Pulmonary artery endothelial cell (primary cell): ENCODE measurements around the gene ZNF221. TPM values are rescaled to one million over a fixed set of nuclear protein-coding genes. Genes with fewer than 3 reads are reported as not detected.

Experiments
- DNase-seq: peaks from one replicate; pipeline ENCODE4 v3.0.0-alpha.2; 2011; ENCODE audit warnings: low read depth, low spot score
- total RNA-seq: library from RNA; depleted of rRNA; stranded (reverse); fragments of >200 nt; gene quantifications from 2 replicates; pipeline ENCODE4 v1.2.3, GENCODE V29; 2014

Gene ZNF221
- total RNA-seq, 1 donor from 2014 or later: 3.6 TPM

DNA sequence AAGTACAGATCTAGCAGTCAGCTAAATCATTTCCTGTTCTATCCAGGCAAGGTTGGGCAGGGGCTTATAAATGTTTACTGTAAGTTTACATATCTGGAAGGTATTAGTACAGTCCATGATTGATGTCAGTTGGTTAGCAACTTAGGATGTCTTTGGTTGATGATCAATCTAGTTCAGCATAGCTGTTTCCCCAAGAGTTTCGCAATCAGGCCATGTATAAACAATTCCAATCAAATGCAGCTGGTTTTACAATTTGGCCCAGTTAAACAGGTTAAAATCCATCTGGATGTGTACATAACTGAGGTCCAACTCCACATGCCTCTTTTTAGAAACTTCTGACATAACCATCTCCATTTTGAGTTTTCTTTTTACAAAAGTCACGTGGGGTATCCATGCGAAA is 6.9 kb downstream of the ZNF221 start:
- DNase-seq: no peak

DNA sequence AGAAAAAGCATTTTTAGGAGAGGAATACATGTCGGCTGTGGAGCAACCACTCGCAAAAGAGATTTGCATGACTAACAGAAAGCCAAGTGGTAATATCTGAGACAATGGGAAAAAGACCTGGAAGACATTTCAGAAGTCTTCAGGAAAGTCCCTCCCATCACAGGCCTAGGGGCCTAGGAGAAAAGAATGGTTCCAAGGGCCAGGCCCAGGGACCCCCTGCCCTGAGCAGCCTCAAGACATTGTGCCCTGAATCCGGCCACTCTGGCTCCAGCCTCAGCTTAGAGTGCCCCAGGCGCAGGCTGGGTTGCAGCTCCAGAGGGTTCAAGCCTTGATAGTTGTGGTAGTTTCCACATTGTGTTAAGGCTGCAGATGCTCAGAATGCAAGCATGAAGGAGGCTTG is 9.4 kb downstream of the ZNF221 start:
- DNase-seq: no peak

DNA sequence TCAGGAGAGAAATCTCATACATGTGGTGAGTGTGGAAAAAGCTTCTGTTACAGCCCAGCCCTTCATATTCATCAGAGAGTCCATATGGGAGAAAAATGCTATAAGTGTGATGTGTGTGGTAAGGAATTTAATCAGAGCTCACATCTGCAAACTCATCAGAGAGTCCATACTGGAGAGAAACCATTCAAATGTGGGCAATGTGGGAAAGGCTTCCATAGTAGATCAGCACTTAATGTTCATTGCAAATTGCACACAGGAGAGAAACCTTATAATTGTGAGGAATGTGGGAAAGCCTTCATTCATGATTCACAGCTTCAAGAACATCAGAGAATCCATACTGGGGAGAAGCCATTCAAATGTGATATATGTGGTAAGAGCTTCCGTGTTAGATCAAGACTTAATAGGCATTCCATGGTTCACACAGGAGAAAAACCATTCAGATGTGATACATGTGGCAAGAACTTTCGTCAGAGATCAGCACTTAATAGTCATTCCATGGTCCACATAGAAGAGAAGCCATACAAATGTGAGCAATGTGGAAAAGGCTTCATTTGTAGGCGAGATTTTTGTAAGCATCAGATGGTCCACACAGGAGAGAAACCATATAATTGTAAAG is 15.2 kb downstream of the ZNF221 start:
- no peak for DNase-seq

DNA sequence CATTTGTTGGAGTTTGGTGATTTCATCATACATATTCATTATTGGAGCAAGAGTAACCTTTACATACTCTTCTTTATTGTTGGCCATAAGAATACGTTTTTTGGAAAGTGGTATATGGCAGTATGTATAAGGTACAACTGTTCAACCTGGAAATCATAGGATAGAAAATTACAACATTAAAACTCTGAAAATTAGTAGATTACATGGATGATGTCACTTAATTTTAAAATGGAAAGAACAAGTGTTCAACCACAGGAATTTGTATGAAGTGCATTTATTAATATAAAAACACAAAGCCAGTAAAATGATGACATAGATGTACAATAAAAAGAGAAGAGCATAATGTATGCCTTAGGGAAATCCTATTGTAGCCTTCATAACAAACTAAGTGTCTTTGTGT is 25.7 kb downstream of the ZNF221 start:
- no peak for DNase-seq

DNA sequence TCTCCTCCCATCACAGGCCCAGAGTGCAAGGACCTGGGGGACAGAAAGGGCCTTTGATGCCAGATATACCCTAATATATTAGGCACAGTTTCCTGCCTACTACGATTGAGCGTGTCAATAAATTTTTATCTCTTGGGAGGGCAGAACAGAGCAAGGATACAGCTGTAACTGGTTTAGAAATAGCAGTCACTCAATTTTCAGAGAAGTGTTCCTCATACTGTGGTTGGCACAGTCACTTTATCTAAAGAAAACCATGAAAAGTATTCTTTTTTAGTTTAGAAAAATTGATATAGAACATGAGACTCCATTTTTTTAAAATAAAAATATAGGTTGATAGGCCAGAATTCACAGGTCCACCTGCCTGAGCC is 32.5 kb downstream of the ZNF221 start:
- DNase-seq: no peak

DNA sequence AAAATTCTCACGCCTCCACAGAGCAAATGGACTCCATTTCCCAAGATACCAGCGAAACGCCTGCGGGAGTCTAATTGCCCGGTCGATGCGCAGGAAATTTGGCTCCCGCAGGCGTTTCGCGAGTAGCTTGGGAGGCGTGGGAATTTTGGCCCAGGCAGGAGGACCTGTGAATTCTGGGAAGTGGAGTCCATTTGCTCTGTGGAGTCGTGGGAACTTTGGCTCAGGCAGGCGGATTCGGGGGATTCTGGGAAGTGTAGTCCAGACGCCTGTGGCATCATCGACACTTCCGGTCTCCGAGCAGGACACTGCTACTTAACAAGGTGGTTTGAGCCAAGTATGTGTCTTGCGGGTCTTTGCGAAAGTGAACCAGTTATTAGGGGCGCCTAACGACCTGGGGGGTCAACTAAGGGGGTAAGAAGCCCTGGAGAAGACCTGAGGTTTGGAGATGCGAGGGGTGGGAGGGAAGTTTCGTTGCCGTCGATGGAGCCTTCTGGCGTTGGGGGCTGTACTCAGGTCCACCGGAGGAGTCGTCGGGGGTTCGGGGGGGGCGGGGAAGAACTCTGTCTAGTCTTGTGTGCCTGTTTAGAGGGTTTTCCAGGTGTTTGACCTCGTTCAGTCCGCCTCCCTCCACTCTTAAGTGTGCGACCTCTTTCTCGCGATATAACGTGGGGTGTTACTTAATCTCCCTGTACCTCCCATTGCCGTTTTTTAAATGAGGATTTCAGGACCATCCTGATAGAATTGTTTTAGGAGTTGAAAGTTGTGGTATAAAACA is 33.1 kb downstream of the ZNF221 start, which contains the start of gene ZNF155:
Gene ZNF155, plus strand, starts transcription at position 277 of the 775 bp plus-strand sequence. CDS start 4,356 bp downstream, outside the sequence.
- peak; percentile 87 for DNase-seq

DNA sequence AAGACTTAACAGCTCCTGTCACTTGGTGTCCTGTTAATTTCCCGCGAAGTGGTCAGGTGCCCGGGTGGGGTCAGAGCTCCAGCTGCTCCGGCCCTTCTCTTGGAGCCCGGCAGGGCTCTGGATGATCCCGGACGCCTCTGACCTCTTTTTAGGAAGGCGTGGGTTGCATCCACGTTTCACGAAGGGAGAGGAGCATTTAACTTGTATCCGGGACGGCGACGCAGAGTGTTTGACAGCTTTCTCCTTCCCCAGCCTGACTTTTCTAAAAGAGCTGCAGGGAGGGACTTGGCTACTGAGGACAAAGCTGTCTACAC is 33.6 kb downstream of the ZNF221 start:
- no peak for DNase-seq

DNA sequence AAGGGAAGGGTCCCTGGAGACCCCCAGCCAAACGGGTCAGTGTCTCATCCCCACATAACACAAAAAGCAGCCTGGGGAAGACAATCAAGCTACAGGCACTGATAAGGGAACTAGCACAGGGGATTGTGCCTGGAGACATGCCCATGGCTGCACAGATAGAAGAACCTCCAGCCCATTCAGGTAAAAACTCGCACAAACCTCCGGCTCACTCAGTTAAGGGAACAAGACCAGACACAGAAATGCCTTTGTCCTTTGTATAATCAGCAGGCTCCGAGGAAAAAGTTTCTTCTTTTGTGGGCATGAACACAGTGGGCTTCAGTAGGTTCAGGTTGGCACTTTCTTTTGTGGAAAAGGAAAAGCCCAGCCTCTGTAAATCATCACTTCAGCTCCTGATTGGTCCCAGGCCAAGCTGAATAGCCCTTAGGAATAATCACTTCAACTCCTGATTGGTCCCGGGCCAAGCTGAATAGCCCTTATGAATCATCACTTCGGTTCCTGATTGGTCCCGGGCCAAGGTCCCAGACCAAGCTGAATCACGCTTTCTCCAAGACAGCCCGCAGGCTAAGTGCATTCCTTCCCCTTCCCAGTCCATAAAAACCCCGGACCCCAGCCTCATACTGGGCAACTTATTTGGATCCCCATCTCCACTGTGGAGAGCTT is 46.7 kb downstream of the ZNF221 start:
- no peak for DNase-seq

DNA sequence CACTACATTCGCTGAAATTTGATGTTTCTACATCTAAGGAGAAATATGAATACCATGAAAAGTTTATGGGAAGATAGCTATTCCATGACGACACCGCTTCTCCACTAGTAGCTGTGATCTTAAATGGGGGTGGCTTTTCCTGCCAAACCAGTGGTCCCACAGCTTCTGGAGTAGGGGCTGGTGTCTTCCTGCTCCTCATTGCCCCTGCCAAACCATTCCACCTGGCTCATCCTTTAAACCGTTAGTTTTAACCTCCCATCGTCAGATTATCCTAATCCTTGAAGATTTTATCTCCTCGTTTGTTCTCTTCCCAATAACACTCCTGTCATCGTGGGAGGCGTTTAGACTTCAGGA is 51.2 kb downstream of the ZNF221 start:
- DNase-seq: no peak

DNA sequence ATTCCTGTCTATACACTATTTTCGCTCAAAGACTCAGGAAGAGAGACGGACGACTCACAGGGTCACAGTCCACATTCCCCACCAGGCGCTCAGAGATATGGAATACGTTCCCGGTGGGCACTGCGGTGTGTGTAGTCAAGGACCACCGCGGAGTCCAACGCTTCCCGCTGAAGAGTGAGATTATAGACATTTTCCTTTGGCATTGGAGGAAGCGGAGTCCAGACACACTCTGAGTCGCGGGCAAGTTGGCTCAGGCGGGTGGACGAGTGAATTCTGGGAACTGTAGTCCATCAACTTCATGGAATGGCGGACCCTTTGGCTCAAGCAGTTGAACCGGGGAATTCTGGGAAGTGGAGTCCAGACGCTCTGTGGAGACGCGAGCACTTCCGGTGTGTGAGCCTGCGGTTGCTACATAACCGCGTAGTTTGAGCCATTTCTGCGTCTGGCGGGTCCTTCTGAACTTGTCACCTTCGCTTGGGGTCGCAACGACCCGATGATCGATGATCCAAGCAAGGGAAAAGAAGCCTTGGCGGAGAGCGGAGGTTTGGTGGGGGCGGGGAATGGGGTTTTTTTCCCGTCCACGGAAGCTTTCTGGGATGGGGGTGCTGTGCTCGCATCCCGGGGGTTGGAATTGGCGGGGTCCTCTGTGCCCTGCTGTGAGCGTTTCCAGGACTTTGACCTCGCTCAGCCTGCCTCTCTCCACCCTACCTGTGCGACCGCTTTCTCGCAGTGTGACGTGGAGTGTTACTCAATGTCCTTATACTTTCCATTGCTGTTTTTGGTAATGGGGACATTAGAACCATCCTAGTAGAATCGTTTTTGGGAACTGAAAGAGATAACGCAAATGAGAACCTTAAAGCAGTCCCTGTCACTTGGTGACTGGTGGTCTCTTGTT is 51.8 kb downstream of the ZNF221 start, which contains the start of gene ZNF230:
Gene ZNF230, plus strand, starts transcription at position 392 of the 895 bp plus-strand sequence. CDS start 4,122 bp downstream, outside the sequence.
- peak; percentile 87 for DNase-seq

DNA sequence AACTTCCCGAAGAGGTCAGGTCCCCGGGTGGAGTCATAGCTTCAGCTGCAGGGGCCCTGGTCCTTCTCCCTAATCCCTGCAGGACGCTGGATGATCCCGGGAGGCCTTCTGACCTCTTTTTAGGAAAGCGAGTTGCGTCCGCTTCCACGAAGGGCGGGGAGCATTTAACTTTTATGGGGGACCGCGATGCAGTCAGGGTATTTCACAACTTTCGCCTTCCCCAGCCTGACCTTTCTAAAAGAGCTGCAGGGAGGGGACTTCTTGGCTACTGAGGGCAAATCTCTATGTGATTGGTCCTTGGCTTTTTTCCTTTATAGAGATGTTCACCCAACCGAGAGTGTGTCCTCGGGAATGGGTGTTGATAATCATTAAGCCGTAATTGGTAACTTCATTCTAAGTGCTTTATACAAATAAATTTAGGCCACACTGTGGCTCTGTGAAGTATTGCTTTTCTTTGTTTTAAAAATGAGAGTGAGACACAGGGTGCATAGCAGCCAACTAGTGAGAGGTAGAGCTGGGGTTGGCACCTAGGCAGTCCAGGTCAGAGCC is 52.5 kb downstream of the ZNF221 start:
- DNase-seq: no peak

DNA sequence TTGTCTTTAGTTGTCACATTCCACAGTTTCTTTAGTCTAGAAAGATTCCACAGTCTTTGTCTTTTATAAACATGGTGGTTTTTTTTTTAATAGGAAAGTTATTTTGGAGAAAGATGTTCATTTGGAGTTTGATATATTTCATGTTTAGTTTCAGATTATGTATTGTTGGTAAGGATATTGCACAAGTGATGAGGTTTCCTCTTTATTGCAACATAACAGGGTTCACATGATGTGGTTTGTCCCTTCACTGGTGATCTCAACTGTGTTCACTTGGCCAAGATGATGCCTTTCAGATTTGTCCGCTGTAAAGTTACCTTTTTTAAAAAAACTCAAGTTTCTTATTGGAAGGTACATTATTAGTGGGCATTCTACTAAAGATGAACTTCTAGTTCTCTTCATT is 54.9 kb downstream of the ZNF221 start:
- no peak for DNase-seq

DNA sequence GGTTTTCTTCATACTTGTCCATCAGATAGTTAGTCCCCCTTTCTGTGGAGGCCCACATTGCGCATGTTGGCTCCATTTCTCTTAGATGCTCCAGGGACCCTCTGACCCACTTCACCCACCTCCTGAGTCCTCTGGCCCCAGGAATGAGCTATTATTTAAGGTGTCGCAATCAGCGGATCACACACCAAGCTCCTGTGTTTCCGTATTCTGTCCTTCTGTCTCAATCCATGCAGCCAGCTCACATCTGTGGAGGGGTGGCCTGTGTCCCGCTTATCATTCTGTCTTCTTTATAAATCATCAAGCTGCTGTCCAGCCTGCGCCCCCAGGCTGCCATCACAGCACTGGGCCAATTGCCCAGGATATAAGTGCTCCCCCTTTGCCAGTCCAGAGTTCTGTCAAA is 56.4 kb downstream of the ZNF221 start:
- no peak for DNase-seq

DNA sequence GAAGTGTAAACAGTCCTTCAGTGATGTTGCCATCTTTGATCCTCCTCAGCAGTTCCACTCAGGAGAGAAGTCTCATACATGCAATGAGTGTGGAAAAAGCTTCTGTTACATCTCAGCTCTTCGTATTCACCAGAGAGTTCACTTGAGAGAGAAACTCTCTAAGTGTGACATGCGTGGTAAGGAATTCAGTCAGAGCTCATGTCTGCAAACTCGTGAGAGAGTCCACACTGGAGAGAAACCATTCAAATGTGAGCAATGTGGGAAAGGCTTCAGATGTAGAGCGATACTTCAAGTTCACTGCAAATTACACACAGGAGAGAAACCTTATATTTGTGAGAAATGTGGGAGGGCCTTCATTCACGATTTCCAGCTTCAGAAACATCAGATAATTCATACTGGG is 59.4 kb downstream of the ZNF221 start:
- DNase-seq: no peak

Other genes with a start within 250 kb of the ZNF221 start
- not detected in 2 replicates for gene IRGC, start 235.2 kb upstream of the ZNF221 start, total RNA-seq
- 5.9 and 10.4 TPM in 2 replicates for gene SMG9, start 196.3 kb upstream of the ZNF221 start, total RNA-seq
- 0.46 and 0.49 TPM in 2 replicates for gene KCNN4, start 170.3 kb upstream of the ZNF221 start, total RNA-seq
- 0.39 and 0.53 TPM in 2 replicates for gene LYPD5, start 148.8 kb upstream of the ZNF221 start, total RNA-seq
- gene ZNF283, start 123.9 kb upstream of the ZNF221 start, total RNA-seq: 7.9 and 13.0 TPM in 2 replicates
- gene ZNF404, start 67.3 kb upstream of the ZNF221 start, total RNA-seq: 0.86 and 2.0 TPM in 2 replicates
- gene ZNF45, start 15.9 kb upstream of the ZNF221 start, total RNA-seq: 18.5 and 20.7 TPM in 2 replicates
- gene ZNF155, start 33.0 kb downstream of the ZNF221 start, total RNA-seq: 5.3 and 7.6 TPM in 2 replicates
- gene ZNF230, start 51.7 kb downstream of the ZNF221 start, total RNA-seq: 2.4 and 4.3 TPM in 2 replicates
- gene ZNF222, start 74.2 kb downstream of the ZNF221 start, total RNA-seq: 4.7 and 6.7 TPM in 2 replicates
- 3.7 and 6.1 TPM in 2 replicates for gene ZNF223, start 100.8 kb downstream of the ZNF221 start, total RNA-seq
- gene ZNF284, start 120.9 kb downstream of the ZNF221 start, total RNA-seq: 2.6 and 3.9 TPM in 2 replicates
- 21.1 and 27.8 TPM in 2 replicates for gene ZNF224, start 143.1 kb downstream of the ZNF221 start, total RNA-seq
- 4.5 and 6.7 TPM in 2 replicates for gene ZNF225, start 162.2 kb downstream of the ZNF221 start, total RNA-seq
- 8.3 and 13.3 TPM in 2 replicates for gene ZNF234, start 190.3 kb downstream of the ZNF221 start, total RNA-seq
- gene ZNF226, start 213.9 kb downstream of the ZNF221 start, total RNA-seq: 14.4 and 17.2 TPM in 2 replicates